Mucosa of descending colon (tissue), 3 donors: ENCODE data around the gene KANSL1L. TPM values are rescaled to one million over a fixed set of nuclear protein-coding genes. Genes with fewer than 3 reads are reported as not detected.

ENCODE experiments used
- ATAC-seq: fragments of 200-7000 bp; cut with Tn5 transposase; one replicate; pipeline ENCODE4 v1.9.1; 2020; ENCODE audit warnings: mild to moderate bottlenecking, moderate library complexity
- DNase-seq, 3 donors: peaks; one replicate each; pipeline ENCODE4 v3.0.0-alpha.2; 2020
- H3K36me3 ChIP-seq: fragments of 200-600 bp; one replicate; pipeline ENCODE4 v1.8.0; 2021; ENCODE audit warnings: low read depth, mild to moderate bottlenecking
- H3K4me1 ChIP-seq: fragments of 200-600 bp; one replicate; pipeline ENCODE4 v1.8.0; 2021; ENCODE audit warnings: low read depth, mild to moderate bottlenecking
- H3K4me3 ChIP-seq: fragments of 200-600 bp; one replicate; pipeline ENCODE4 v1.8.0; 2021; ENCODE audit warnings: mild to moderate bottlenecking
- H3K9me3 ChIP-seq: fragments of 200-600 bp; one replicate; pipeline ENCODE4 v1.8.0; 2021; ENCODE audit warnings: mild to moderate bottlenecking
- intact Hi-C, 2 donors: fragments of 100-400 bp; cut with DNase I in 1 of 2; cut with micrococcal nuclease in 1 of 2; formaldehyde crosslinking; loops; one replicate each; pipeline versions ENCODE4 v1.11.0 to v1.11.1; 2022; cut with DNase I, micrococcal nuclease
- total RNA-seq, 3 donors: library from RNA; stranded (reverse); fragmentation: NEBNext Ultra II Directional in 2 of 3; extraction: Animal tissue kit (Norgen Biotek cat#: 25700) in 2 of 3; gene quantifications; one replicate each; pipeline versions ENCODE4 v1.2.1 to v1.2.4, GENCODE V29; 2021 to 2023
- TF ChIP-seq, protein P1 (sequence below): fragments of 200-600 bp; IDR thresholded peaks from one replicate; pipeline ENCODE4 v1.8.0; 2022; ENCODE audit warnings: antibody characterized with exemption, mild to moderate bottlenecking
- donor health status: DM: no; HTN: no; CAD: no; lungs with moderate emphysema.
- donor health status: DM: no; HTN: no; CAD: no.
- donor health status: DM: no; HTN: yes; CAD: no.

KANSL1L gene
- total RNA-seq, 3 donors from 2014 or later = 6.8 to 29.2 (median 7.7) TPM

GRCh38 chr2:210050885-210051284 lies 120.3 kb downstream of the KANSL1L start:
- Histone ChIP-seq H3K4me3 (no peak overlapping the region), H3K36me3 (no peaks in the 10 kb centered on the region), H3K4me1 (no peaks in the 10 kb centered on the region), H3K9me3 (peaks cover 11% of the 10 kb centered on the region)
- ATAC-seq = no peak
- TF ChIP-seq, protein P1, sequence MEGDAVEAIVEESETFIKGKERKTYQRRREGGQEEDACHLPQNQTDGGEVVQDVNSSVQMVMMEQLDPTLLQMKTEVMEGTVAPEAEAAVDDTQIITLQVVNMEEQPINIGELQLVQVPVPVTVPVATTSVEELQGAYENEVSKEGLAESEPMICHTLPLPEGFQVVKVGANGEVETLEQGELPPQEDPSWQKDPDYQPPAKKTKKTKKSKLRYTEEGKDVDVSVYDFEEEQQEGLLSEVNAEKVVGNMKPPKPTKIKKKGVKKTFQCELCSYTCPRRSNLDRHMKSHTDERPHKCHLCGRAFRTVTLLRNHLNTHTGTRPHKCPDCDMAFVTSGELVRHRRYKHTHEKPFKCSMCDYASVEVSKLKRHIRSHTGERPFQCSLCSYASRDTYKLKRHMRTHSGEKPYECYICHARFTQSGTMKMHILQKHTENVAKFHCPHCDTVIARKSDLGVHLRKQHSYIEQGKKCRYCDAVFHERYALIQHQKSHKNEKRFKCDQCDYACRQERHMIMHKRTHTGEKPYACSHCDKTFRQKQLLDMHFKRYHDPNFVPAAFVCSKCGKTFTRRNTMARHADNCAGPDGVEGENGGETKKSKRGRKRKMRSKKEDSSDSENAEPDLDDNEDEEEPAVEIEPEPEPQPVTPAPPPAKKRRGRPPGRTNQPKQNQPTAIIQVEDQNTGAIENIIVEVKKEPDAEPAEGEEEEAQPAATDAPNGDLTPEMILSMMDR = no peak
- no peak for DNase-seq
- intact Hi-C loops = no loop called here

DNA sequence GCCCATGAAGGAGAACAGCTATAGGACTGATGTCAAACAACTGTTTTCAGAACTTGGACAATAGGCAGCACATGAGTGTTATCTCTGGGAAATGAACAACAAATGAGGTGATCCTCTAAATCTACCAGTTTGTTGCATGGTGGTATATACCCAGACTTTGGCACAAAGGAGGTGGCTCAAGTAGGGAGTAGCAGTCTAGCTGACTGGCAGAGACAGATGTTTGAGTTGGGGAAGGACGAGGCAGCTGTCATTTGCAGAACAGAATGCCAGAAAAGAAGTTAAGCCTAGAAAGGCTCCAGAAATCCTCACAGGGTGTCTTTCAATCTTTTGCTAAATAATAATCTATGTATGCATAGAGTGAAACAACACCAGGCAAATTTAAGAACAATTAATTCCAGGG lies 121.4 kb downstream of the KANSL1L start:
- Histone ChIP-seq H3K9me3 (peaks cover 11% of the 10 kb centered on the region), H3K4me1 (no peaks in the 10 kb centered on the region), H3K4me3 (no peak overlapping the region), H3K36me3 (no peaks in the 10 kb centered on the region)
- DNase-seq = no peak
- TF ChIP-seq, protein P1 = no peak
- intact Hi-C loops = no loop called here
- no peak for ATAC-seq

DNA sequence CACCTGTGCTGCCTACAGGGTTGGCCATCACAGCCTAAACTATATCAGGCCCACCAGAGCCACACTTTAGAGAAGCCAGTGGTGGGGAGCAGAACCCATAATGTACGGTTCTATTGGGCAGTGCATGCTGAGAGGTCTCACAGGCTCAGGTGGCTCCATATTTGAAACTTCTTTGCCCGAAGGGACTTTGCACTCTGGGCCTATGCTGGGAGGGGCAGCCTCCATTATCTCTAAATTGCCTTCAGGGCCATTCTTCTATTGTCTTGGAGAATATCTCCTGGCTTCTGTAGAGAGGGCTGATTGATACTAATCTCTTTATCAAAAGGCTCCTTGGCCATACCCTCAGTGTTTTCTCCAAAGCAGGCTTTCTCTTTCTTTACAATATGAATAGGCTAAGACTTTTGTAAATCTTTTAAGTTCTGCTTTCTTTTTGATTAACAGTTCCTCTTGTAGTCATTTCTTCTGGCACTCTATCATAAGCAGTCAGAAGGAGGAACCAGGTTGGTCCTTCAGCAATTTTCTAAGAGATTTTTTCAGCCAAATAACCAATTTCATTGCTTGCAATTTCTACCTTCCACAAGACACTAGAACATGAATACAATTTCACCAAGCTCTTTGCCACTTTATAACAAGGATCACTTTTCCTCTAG lies 124.2 kb downstream of the KANSL1L start:
- DNase-seq (no peak), ATAC-seq (no peak)
- intact Hi-C loops = no loop called here
- Histone ChIP-seq H3K4me3 (no peak overlapping the region), H3K36me3 (no peaks in the 10 kb centered on the region), H3K4me1 (no peaks in the 10 kb centered on the region), H3K9me3 (no peaks in the 10 kb centered on the region)
- TF ChIP-seq, protein P1 = no peak

- no peak for ATAC-seq
Observed at GRCh38 chr2:210038078-210038477, 133.1 kb downstream of the KANSL1L start.

GRCh38 chr2:210035679-210036078 lies 135.5 kb downstream of the KANSL1L start:
- Histone ChIP-seq H3K9me3 (no peaks in the 10 kb centered on the region), H3K4me1 (no peaks in the 10 kb centered on the region), H3K36me3 (no peaks in the 10 kb centered on the region), H3K4me3 (no peak overlapping the region)
- DNase-seq (no peak), ATAC-seq (no peak)
- TF ChIP-seq, protein P1 = no peak
- intact Hi-C loops = no loop called here

More at GRCh38 chr2:210038078-210038477, 133.1 kb downstream of the KANSL1L start:
- DNase-seq = no peak
- H3K9me3 ChIP-seq = no peaks in the 10 kb centered on the region
- no peaks in the 10 kb centered on the region for H3K36me3 ChIP-seq
- TF ChIP-seq, protein P1 = no peak
- H3K4me1 ChIP-seq = no peaks in the 10 kb centered on the region
- intact Hi-C loops = no loop called here
- H3K4me3 ChIP-seq = no peak overlapping the region
